PC-3 (cell line): ENCODE data around the gene BNIP1.

Experiments used
- EZH2phosphoT487 ChIP-seq: fragments of 300-600 bp; sonication (generic); IDR thresholded peaks from 2 replicates; pipeline ENCODE4 v1.6.1; 2018; ENCODE audit warnings: mild to moderate bottlenecking, antibody characterized with exemption, low read length, borderline replicate concordance
- TF ChIP-seq, protein P1 (sequence below): fragments of 300-600 bp; sonication (generic); conservative IDR thresholded peaks from 2 replicates; pipeline ENCODE4 v1.5.1; 2017; ENCODE audit warnings: antibody characterized with exemption, low read depth, mild to moderate bottlenecking, low read length

DNA sequence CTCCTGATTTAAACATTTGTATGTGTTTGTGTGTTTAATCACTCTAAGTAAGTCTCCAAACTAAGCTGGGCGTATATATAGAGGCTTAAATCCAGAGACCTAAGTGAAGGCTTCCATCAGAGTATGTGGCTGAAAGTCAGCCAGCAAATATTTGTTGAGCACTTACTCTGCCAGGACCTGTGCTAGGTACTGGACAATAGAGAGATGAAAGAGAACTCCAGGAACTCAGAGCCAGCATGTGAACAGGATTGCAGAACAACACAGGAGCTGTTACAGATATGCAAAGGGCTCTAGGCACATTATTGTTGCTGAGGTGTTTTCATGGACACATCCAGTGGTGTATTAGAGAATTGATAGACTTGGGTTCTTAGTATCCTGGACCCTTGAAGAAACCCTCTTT, 4.7 kb upstream of the BNIP1 start:
- TF ChIP-seq, protein P1, sequence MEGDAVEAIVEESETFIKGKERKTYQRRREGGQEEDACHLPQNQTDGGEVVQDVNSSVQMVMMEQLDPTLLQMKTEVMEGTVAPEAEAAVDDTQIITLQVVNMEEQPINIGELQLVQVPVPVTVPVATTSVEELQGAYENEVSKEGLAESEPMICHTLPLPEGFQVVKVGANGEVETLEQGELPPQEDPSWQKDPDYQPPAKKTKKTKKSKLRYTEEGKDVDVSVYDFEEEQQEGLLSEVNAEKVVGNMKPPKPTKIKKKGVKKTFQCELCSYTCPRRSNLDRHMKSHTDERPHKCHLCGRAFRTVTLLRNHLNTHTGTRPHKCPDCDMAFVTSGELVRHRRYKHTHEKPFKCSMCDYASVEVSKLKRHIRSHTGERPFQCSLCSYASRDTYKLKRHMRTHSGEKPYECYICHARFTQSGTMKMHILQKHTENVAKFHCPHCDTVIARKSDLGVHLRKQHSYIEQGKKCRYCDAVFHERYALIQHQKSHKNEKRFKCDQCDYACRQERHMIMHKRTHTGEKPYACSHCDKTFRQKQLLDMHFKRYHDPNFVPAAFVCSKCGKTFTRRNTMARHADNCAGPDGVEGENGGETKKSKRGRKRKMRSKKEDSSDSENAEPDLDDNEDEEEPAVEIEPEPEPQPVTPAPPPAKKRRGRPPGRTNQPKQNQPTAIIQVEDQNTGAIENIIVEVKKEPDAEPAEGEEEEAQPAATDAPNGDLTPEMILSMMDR: no peak
- TF ChIP-seq EZH2phosphoT487: no peak
